ENCODE measurements around the gene SLC45A1. TPM values are rescaled to one million over a fixed set of nuclear protein-coding genes. Genes with fewer than 3 reads are reported as not detected.

The SLC45A1 gene
- total RNA-seq, 4 donors from 2014 or later = 0.76 to 1.6 (median 0.86) TPM

DNA sequence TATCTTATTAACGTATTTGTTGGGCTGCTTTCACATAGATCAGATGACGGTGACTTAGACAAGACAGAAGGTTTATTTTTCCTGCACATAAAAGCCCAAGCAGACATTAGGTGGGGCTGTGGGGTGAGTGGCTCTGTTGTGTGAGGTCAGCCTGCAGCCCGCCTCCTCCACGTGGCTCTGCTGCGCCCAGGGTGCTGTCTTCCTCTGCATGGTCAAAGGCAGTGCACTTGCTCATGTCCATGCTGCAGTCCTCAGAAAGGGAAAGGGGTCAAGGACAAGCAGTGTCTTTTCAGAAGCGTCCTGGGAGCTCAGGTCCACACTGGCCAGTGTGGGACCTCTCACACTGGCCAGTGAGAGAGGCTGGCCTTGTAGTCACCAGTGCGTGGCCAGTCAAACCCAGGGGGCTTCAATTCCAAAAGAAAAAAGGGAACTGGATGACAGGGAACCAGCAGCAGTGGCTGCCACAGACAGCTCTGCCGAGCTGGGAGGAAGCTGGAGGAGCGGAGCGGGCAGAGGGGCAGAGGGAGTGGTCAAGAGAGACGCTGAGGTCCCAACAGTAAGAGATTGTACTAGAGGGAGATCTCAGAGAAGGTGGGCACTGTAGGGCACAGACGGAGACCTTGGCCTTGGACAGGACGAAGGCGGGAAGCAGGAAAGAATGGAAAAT, 35.9 kb upstream of the SLC45A1 start:
- no peak overlapping the region for H3K27ac ChIP-seq
- no peak overlapping the region for H3K4me3 ChIP-seq
- WGBS = 58% methylated on average over 14 of the region's 14 CpGs
- H3K36me3 ChIP-seq = no peaks in the 10 kb centered on the region
- no peak for DNase-seq (ENCODE audit: low spot score in 2 of 2)
- no peaks in the 10 kb centered on the region for H3K27me3 ChIP-seq
- H3K4me1 ChIP-seq = no peaks in the 10 kb centered on the region
- no peak for TF ChIP-seq EP300 (IDR thresholded peaks at IDR 0.05)
- no peak for TF ChIP-seq POLR2AphosphoS5 (IDR thresholded peaks at IDR 0.05)
- no peaks in the 10 kb centered on the region for H3K9me3 ChIP-seq

DNA sequence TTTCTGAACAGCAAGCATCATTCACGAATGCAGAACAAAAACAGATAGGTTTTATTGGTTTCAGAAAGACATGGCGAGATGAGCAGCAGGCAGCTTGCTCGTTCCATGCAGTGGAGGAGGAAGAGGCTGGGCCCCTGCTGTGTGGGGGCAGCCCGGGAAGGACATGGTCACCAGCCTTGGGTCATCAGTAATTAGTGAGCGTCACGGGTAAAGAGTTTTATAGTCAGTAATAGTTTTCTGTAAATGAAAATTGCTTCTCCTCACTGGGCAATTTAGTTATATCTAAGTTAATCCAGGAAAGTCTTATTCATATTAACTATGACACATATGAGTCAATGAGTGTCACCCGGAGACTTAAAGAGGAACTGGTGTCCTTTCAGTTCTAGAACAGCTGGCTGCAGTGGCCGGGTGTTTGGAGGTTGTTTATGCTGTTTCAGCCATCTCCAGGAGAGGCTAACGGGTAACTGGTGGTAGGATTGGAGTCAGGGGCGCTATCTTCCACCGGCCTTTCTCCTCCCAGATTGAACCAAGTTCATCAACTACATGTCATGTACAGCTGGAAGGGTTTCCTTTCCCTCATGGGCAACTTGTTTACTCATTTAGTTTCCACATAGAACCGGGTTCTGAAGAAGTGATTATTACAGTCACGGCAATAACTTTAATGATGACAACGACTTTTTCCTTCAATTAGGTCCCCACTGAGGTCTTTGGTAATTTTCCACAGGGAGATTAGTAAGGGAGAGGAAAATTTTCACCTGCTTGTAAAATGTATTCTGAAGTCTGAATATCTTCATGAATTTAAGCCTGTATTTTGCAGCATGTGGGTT, 34.6 kb upstream of the SLC45A1 start:
- H3K4me1 ChIP-seq = no peaks in the 10 kb centered on the region
- no peak overlapping the region for H3K4me3 ChIP-seq
- H3K27me3 ChIP-seq = no peaks in the 10 kb centered on the region
- 77% methylated on average over 14 of the region's 14 CpGs for WGBS
- TF ChIP-seq CTCF (IDR thresholded peaks at IDR 0.05) = no peak
- no peak for TF ChIP-seq POLR2AphosphoS5 (IDR thresholded peaks at IDR 0.05)
- no peak for TF ChIP-seq POLR2A (IDR thresholded peaks at IDR 0.05)
- no peak for TF ChIP-seq EP300 (IDR thresholded peaks at IDR 0.05)
- H3K9me3 ChIP-seq = no peaks in the 10 kb centered on the region
- H3K27ac ChIP-seq = no peak overlapping the region
- H3K36me3 ChIP-seq = no peaks in the 10 kb centered on the region
- DNase-seq (ENCODE audit: low spot score in 2 of 2) = no peak

DNA sequence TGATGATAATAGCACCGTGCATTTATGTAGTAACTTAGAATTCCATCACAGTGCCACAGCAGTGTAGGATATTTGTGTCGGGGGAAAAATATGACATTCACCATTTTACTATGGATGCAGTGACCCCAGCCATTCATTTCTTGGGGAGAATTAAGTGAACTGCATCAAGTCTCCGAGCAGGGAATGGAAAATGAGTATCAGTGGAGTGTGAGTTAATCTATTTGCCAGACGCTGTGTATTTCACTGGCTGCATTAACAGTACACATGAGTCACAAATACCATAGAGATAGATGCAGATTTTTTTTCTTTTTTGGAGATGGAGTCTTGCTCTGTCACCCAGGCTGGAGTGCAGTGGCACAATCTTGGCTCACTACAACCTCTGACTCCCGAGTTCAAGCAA, 33.8 kb upstream of the SLC45A1 start:
- H3K9me3 ChIP-seq = no peaks in the 10 kb centered on the region
- DNase-seq (ENCODE audit: low spot score in 2 of 2) = no peak
- WGBS = 76% methylated on average over 5 of the region's 5 CpGs
- H3K27ac ChIP-seq = no peak overlapping the region
- TF ChIP-seq CTCF (IDR thresholded peaks at IDR 0.05) (no peak), EP300 (IDR thresholded peaks at IDR 0.05) (no peak), POLR2AphosphoS5 (IDR thresholded peaks at IDR 0.05) (no peak), POLR2A (IDR thresholded peaks at IDR 0.05) (no peak)
- no peaks in the 10 kb centered on the region for H3K27me3 ChIP-seq
- no peak overlapping the region for H3K4me3 ChIP-seq
- no peaks in the 10 kb centered on the region for H3K36me3 ChIP-seq
- no peaks in the 10 kb centered on the region for H3K4me1 ChIP-seq

DNA sequence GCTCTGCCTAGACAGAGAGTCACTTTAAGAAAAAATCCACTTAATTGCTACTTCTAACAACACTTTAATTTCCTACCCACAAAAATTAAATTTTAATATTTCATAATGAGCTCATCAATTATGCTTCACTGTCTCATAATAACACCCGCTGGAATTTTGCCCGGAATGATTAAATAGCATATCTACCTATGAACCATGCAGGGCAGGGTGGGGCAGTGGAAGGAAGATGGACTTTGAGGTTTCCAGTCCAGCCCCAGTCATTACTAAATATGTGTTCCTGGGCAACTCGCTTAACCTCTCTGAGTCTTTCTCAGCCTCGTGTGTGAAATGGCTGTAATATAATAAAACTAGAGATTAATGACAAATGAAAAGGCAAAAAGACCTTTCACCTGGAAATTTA, 32.8 kb upstream of the SLC45A1 start:
- Histone ChIP-seq H3K4me3 (no peak overlapping the region), H3K4me1 (no peaks in the 10 kb centered on the region), H3K36me3 (no peaks in the 10 kb centered on the region), H3K27ac (no peak overlapping the region), H3K9me3 (no peaks in the 10 kb centered on the region), H3K27me3 (no peaks in the 10 kb centered on the region)
- WGBS = 74% methylated on average over 4 of the region's 4 CpGs
- DNase-seq (ENCODE audit: low spot score in 2 of 2) = no peak
- TF ChIP-seq EP300 (IDR thresholded peaks at IDR 0.05) = no peak
- no peak for TF ChIP-seq POLR2A (IDR thresholded peaks at IDR 0.05)
- no peak for TF ChIP-seq POLR2AphosphoS5 (IDR thresholded peaks at IDR 0.05)
- TF ChIP-seq CTCF (IDR thresholded peaks at IDR 0.05) = no peak

DNA sequence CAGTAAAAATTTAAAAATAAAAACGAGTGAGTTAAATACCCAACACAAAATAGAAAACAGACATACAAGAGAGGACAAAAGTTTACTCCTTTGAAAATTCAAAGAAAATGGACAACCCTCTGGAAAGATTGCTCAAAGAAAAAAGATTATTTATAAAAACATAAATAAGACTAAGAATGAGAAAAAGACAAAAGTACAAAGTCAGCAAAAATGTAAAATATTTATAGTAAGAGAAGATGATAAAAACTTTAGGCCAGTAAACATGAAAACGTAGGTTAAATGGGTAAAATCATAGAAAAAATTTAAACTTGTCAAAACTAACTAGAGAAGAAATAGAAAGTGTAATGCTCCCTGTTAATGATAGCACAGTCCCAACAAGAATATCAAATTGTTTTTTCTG, 31.9 kb upstream of the SLC45A1 start:
- no peaks in the 10 kb centered on the region for H3K27me3 ChIP-seq
- no peaks in the 10 kb centered on the region for H3K36me3 ChIP-seq
- WGBS = 76% methylated on average over 2 of the region's 2 CpGs
- no peaks in the 10 kb centered on the region for H3K9me3 ChIP-seq
- H3K4me3 ChIP-seq = no peak overlapping the region
- DNase-seq (ENCODE audit: low spot score in 2 of 2) = no peak
- no peaks in the 10 kb centered on the region for H3K4me1 ChIP-seq
- no peak overlapping the region for H3K27ac ChIP-seq
- TF ChIP-seq POLR2AphosphoS5 (IDR thresholded peaks at IDR 0.05) (no peak), EP300 (IDR thresholded peaks at IDR 0.05) (no peak), CTCF (IDR thresholded peaks at IDR 0.05) (no peak)

Measured in suprapubic skin (tissue), 4 donors.